IMR-90 (cell line): Measurements from ENCODE around the gene MAPK1. TPM values are rescaled to one million over a fixed set of nuclear protein-coding genes. Genes with fewer than 3 reads are reported as not detected.
"Not testable (repeated sequence)": the region's sequence is repeated elsewhere in the genome, so short reads cannot be mapped to it uniquely, and the experiment has no call there.

ENCODE experiments used
- ATAC-seq: fragments of 200-7000 bp; cut with Tn5 transposase; 2 replicates; pipeline ENCODE4 v1.9.1; 2020; ENCODE audit warnings: low read depth, mild to moderate bottlenecking, moderate library complexity
- BruUV-seq: library from RNA; stranded (reverse); fragments of 400-500 nt; replicated peaks from 2 replicates; lab custom pipeline; 2021; lab: Mats Ljungman, UMichigan
- CTCF ChIA-PET: fragments of 300-600 bp; formaldehyde crosslinking; extraction: SDS; loops from one replicate; lab custom pipeline; 2021; ENCODE audit warnings: antibody characterized with exemption; lab: Yijun Ruan, JAX
- POLR2A ChIA-PET: fragments of 300-600 bp; sonication (Branson Sonifier 250); formaldehyde crosslinking; loops from one replicate; lab custom pipeline; 2022; ENCODE audit warnings: antibody characterized with exemption; ENCODE audit not compliant: unreplicated experiment; lab: Charles Lee
- DNase-seq: peaks from one replicate; pipeline ENCODE4 v3.0.0; 2013
- H2AFZ ChIP-seq: replicated peaks from 2 replicates; pipeline ENCODE3; 2013; ENCODE audit warnings: low read length, mild to moderate bottlenecking; ENCODE audit not compliant: poor library complexity
- H2AK5ac ChIP-seq: 2 replicates; pipeline ENCODE4 v1.6.1; 2013; ENCODE audit warnings: low read depth, low read length, inconsistent platforms
- H2AK9ac ChIP-seq: replicated peaks from 2 replicates; pipeline ENCODE3; 2013; ENCODE audit warnings: mild to moderate bottlenecking, low read depth, low read length, moderate library complexity; ENCODE audit not compliant: poor library complexity
- H2BK120ac ChIP-seq: 2 replicates; pipeline ENCODE4 v1.6.1; 2013; ENCODE audit warnings: low read depth, low read length, inconsistent platforms
- H2BK15ac ChIP-seq: 3 replicates; pipeline ENCODE4 v1.6.1; 2013; ENCODE audit warnings: low read depth, low read length, inconsistent platforms
- H2BK20ac ChIP-seq: 2 replicates; pipeline ENCODE4 v1.6.1; 2013; ENCODE audit warnings: low read depth, mild to moderate bottlenecking, inconsistent platforms, low read length, moderate library complexity
- H2BK5ac ChIP-seq: 2 replicates; pipeline ENCODE4 v1.6.1; 2013; ENCODE audit warnings: mild to moderate bottlenecking, low read depth, low read length, inconsistent platforms; ENCODE audit not compliant: poor library complexity, severe bottlenecking
- H3K14ac ChIP-seq: replicated peaks from 2 replicates; pipeline ENCODE4 v1.6.1; 2013; ENCODE audit warnings: low read depth, low read length, inconsistent platforms
- H3K18ac ChIP-seq: 2 replicates; pipeline ENCODE4 v1.6.1; 2013; ENCODE audit warnings: low read depth, low read length, control low read depth
- H3K23ac ChIP-seq: 2 replicates; pipeline ENCODE4 v1.6.1; 2013; ENCODE audit warnings: low read depth, low read length, inconsistent platforms
- H3K27ac ChIP-seq: 2 replicates; pipeline ENCODE4 v1.5.1; 2013; ENCODE audit warnings: mild to moderate bottlenecking, control low read depth, low read length; ENCODE audit not compliant: insufficient read depth
- H3K27me3 ChIP-seq: 2 replicates; pipeline ENCODE4 v1.6.1; 2013; ENCODE audit warnings: low read length; ENCODE audit not compliant: control insufficient read depth, insufficient read depth
- H3K36me3 ChIP-seq: 2 replicates; pipeline ENCODE4 v1.6.1; 2013; ENCODE audit warnings: low read length, mixed read lengths; ENCODE audit not compliant: control insufficient read depth, insufficient read depth
- H3K4ac ChIP-seq: 2 replicates; pipeline ENCODE4 v1.6.1; 2013; ENCODE audit warnings: low read depth, low read length, inconsistent platforms
- H3K4me1 ChIP-seq: 2 replicates; pipeline ENCODE4 v1.6.1; 2013; ENCODE audit warnings: low read length, mixed read lengths; ENCODE audit not compliant: control insufficient read depth, insufficient read depth
- H3K4me2 ChIP-seq: 2 replicates; pipeline ENCODE4 v1.6.1; 2013; ENCODE audit warnings: low read depth, mild to moderate bottlenecking, control low read depth, low read length, moderate library complexity
- H3K4me3 ChIP-seq: 2 replicates; pipeline ENCODE4 v1.5.1; 2013; ENCODE audit warnings: low read depth, mild to moderate bottlenecking, control low read depth, low read length, moderate library complexity; ENCODE audit not compliant: insufficient read depth
- H3K56ac ChIP-seq: 2 replicates; pipeline ENCODE4 v1.6.1; 2013; ENCODE audit warnings: low read length, inconsistent platforms; ENCODE audit not compliant: insufficient read depth; ENCODE audit errors: extremely low read depth
- H3K79me1 ChIP-seq, 2 experiments: 2 replicates each; pipeline ENCODE4 v1.6.1; 2013; ENCODE audit warnings: low read length in 2 of 2, inconsistent platforms in 1 of 2, low read depth in 1 of 2
- H3K9ac ChIP-seq: 2 replicates; pipeline ENCODE4 v1.6.1; 2013; ENCODE audit warnings: low read depth, low read length, control low read depth
- H3K9me1 ChIP-seq: 2 replicates; pipeline ENCODE4 v1.6.1; 2013; ENCODE audit warnings: low read length, inconsistent platforms; ENCODE audit not compliant: insufficient read depth
- H3K9me3 ChIP-seq: 2 replicates; pipeline ENCODE4 v1.6.1; 2013; ENCODE audit warnings: low read length; ENCODE audit not compliant: control insufficient read depth, insufficient read depth
- H4K20me1 ChIP-seq: 2 replicates; pipeline ENCODE4 v1.6.1; 2013; ENCODE audit warnings: low read length, inconsistent platforms; ENCODE audit not compliant: insufficient read depth
- H4K5ac ChIP-seq: 2 replicates; pipeline ENCODE4 v1.6.1; 2013; ENCODE audit warnings: mild to moderate bottlenecking, low read depth, low read length, control low read depth
- H4K8ac ChIP-seq, 2 experiments: 2 replicates each; pipeline ENCODE4 v1.6.1; 2013; ENCODE audit warnings: low read depth in 2 of 2, low read length in 2 of 2, control low read depth in 1 of 2, inconsistent platforms in 1 of 2
- H4K91ac ChIP-seq: 2 replicates; pipeline ENCODE4 v1.6.1; 2013; ENCODE audit warnings: low read depth, low read length, inconsistent platforms; ENCODE audit not compliant: insufficient read depth
- WGBS, 2 experiments: methylation state at CpG; one replicate each; pipeline versions ENCODE4 v1.1.5 to v1.1.7; 2013; ENCODE audit warnings: missing lambda C conversion rate in 2 of 2; ENCODE audit not compliant: insufficient read length in 1 of 2; ENCODE audit errors: extremely low coverage in 2 of 2; 5-methylcytosine and 5-hydroxymethylcytosine counted together
- dilution Hi-C: fragments of 300-500 bp; cut with HindIII; formaldehyde crosslinking; loops from one replicate; pipeline ENCODE4 v1.14.3; 2018; ENCODE audit warnings: low sequenced_read_pairs; ENCODE audit not compliant: unreplicated experiment
- in situ Hi-C: fragments of 300-500 bp; cut with MboI; formaldehyde crosslinking; loops from 3 replicates; pipeline ENCODE4 v1.14.3; 2019; ENCODE audit warnings: low sequenced_read_pairs, inconsistent platforms, mixed read lengths
- intact Hi-C: fragments of 100-400 bp; cut with micrococcal nuclease; formaldehyde crosslinking; loops from 2 replicates; pipeline ENCODE4 v1.10.0; 2022
- polyA plus RNA-seq, 3 experiments: library from polyadenylated mRNA; depleted of rRNA; stranded (reverse); fragments of >200 nt; gene quantifications; 2 replicates each; pipeline ENCODE4 v1.2.3, GENCODE V29; 2012; ENCODE audit warnings: low replicate concordance in 1 of 3
- total RNA-seq: library from RNA; depleted of rRNA; stranded (reverse); fragments of >200 nt; gene quantifications from 2 replicates; pipeline ENCODE4 v1.2.3, GENCODE V29; 2012

Gene MAPK1
- total and polyA plus RNA-seq, 2 of the 4 experiments (the other 2 are of a cell fraction), result 41.0 to 51.3 TPM

DNA sequence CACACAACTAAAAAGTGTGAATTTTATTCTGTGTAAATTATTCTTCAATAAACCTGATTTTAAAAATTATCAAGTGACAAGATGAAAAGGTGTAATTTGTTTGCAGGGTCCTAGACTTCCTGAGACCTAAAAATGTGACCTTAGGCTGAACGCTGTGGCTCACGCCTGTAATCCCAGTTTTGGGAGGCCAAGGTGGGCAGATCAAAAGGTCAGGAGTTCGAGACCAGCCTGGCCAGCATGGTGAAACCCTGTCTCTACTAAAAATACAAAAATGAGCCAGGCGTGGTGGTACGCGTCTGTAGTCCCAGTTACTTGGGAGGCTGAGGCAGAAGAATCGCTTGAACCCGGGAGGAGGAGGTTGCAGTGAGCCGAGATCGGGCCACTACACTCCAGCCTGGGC, 79.9 kb downstream of the MAPK1 start:
- H3K4me1 ChIP-seq, H2BK120ac ChIP-seq, H3K4me2 ChIP-seq, H2BK15ac ChIP-seq, BruUV-seq, H2AK9ac ChIP-seq, H2AK5ac ChIP-seq, H3K9me1 ChIP-seq, H4K8ac ChIP-seq, dilution Hi-C loops, H4K5ac ChIP-seq, H3K56ac ChIP-seq, H3K27ac ChIP-seq, H3K9ac ChIP-seq, H3K4ac ChIP-seq, H2BK5ac ChIP-seq, H2BK20ac ChIP-seq, POLR2A ChIA-PET, H3K4me3 ChIP-seq, H4K20me1 ChIP-seq, H3K14ac ChIP-seq, H3K9me3 ChIP-seq, H3K27me3 ChIP-seq, intact Hi-C loops, H2AFZ ChIP-seq, H3K23ac ChIP-seq, ATAC-seq, H4K91ac ChIP-seq, in situ Hi-C loops, H3K18ac ChIP-seq, DNase-seq: not testable (repeated sequence)
- 100% methylated on average over 7 of the region's 10 CpGs; no CpG with 5 or more reads in 1 of the 2 experiments for WGBS, 2 experiments
- CTCF ChIA-PET, result interaction anchor here (0.5 kb wide), 1 partner anchor 14 kb away, joined by 4 read pairs; no protein-coding TSS in a partner anchor
- peaks cover 23 to 48% of the 10 kb centered on the region in 2 experiments for H3K79me1 ChIP-seq
- H3K36me3 ChIP-seq, result peaks cover 23% of the 10 kb centered on the region
